CD14-positive monocyte (primary cell): Measurements from ENCODE around the gene AP1G2. TPM values are rescaled to one million over a fixed set of nuclear protein-coding genes. Genes with fewer than 3 reads are reported as not detected.

Experiments used
- DNase-seq, 3 donors: peaks; one replicate each; pipeline ENCODE4 v3.0.0-alpha.2; 2011 to 2022
- H2AFZ ChIP-seq: 2 replicates; pipeline ENCODE4 v1.6.0; 2012; ENCODE audit warnings: mild to moderate bottlenecking, low read depth, low read length, inconsistent platforms; ENCODE audit not compliant: insufficient read depth, poor library complexity, severe bottlenecking
- H3K27ac ChIP-seq, 2 donors: 1 replicate in 1 of 2; 2 replicates in 1 of 2; pipeline ENCODE4 v1.5.1; 2012 to 2013; ENCODE audit warnings: low read length in 2 of 2, control low read depth in 1 of 2, inconsistent platforms in 1 of 2, low read depth in 1 of 2, mild to moderate bottlenecking in 1 of 2
- H3K27me3 ChIP-seq, 2 donors: one replicate each; pipeline versions ENCODE4 v1.6.0 to v1.6.1; 2011 to 2013; ENCODE audit warnings: low read length in 2 of 2; ENCODE audit not compliant: control insufficient read depth in 2 of 2, insufficient read depth in 2 of 2
- H3K36me3 ChIP-seq, 2 donors: replicated peaks in 1 of 2; 1 replicate in 1 of 2; 2 replicates in 1 of 2; pipeline versions ENCODE4 v1.5.1 to v1.6.1; 2012 to 2013; ENCODE audit warnings: low read length in 2 of 2, control low read depth in 1 of 2, inconsistent platforms in 1 of 2, mild to moderate bottlenecking in 1 of 2; ENCODE audit not compliant: insufficient read depth in 2 of 2, control insufficient read depth in 1 of 2
- H3K4me1 ChIP-seq, 2 donors: 1 replicate in 1 of 2; 2 replicates in 1 of 2; pipeline versions ENCODE4 v1.5.1 to v1.6.1; 2012 to 2013; ENCODE audit warnings: low read length in 2 of 2, control low read depth in 1 of 2, inconsistent platforms in 1 of 2, mild to moderate bottlenecking in 1 of 2, moderate library complexity in 1 of 2; ENCODE audit not compliant: insufficient read depth in 2 of 2, control insufficient read depth in 1 of 2
- H3K4me2 ChIP-seq: replicated peaks from 2 replicates; pipeline ENCODE3; 2012; ENCODE audit warnings: low read length, moderate library complexity, mild to moderate bottlenecking; ENCODE audit not compliant: poor library complexity, severe bottlenecking; ENCODE audit errors: extremely low read depth
- H3K4me3 ChIP-seq, 3 experiments: fragments of 200-600 bp in 1 of 3; sonication (generic) in 1 of 3; replicated peaks in 1 of 3; 1 replicate in 2 of 3; 2 replicates in 1 of 3; pipeline ENCODE4 v1.5.1; 2011 to 2013; ENCODE audit warnings: low read length in 3 of 3, mild to moderate bottlenecking in 3 of 3, control low read depth in 2 of 3, low read depth in 2 of 3, inconsistent platforms in 1 of 3, moderate library complexity in 1 of 3
- H3K79me2 ChIP-seq: 2 replicates; pipeline ENCODE4 v1.6.0; 2012; ENCODE audit warnings: mild to moderate bottlenecking, control low read depth, inconsistent platforms, low read length, moderate library complexity; ENCODE audit not compliant: insufficient read depth
- H3K9ac ChIP-seq: 2 replicates; pipeline ENCODE4 v1.6.0; 2017; ENCODE audit warnings: low read length, mild to moderate bottlenecking; ENCODE audit not compliant: insufficient read depth, poor library complexity, severe bottlenecking
- H3K9me3 ChIP-seq, 2 donors: replicated peaks in 1 of 2; 1 replicate in 1 of 2; 2 replicates in 1 of 2; pipeline versions ENCODE4 v1.5.1 to v1.6.1; 2012 to 2013; ENCODE audit warnings: low read length in 2 of 2, control low read depth in 1 of 2; ENCODE audit not compliant: control insufficient read depth in 1 of 2, insufficient read depth in 1 of 2
- H4K20me1 ChIP-seq: 2 replicates; pipeline ENCODE4 v1.6.0; 2012; ENCODE audit warnings: mild to moderate bottlenecking, low read length, control low read depth, moderate library complexity; ENCODE audit not compliant: insufficient read depth
- H3K27ac Mint-ChIP-seq, 7 donors: one replicate each; pipeline ENCODE4 v1.8.0; 2020; ENCODE audit warnings: mild to moderate bottlenecking in 7 of 7, mixed read lengths in 7 of 7, moderate library complexity in 6 of 7, inconsistent platforms in 2 of 7
- H3K27me3 Mint-ChIP-seq, 3 donors: one replicate each; pipeline ENCODE4 v1.8.0; 2021 to 2022; ENCODE audit warnings: low read depth in 3 of 3, mild to moderate bottlenecking in 3 of 3, mixed read lengths in 3 of 3, moderate library complexity in 3 of 3, inconsistent platforms in 1 of 3
- H3K36me3 Mint-ChIP-seq, 2 donors: one replicate each; pipeline ENCODE4 v1.8.0; 2020; ENCODE audit warnings: mixed read lengths in 2 of 2, inconsistent platforms in 1 of 2, mild to moderate bottlenecking in 1 of 2
- H3K4me1 Mint-ChIP-seq: one replicate; pipeline ENCODE4 v1.8.0; 2020; ENCODE audit warnings: mild to moderate bottlenecking, mixed read lengths
- H3K4me3 Mint-ChIP-seq, 2 donors: one replicate each; pipeline ENCODE4 v1.8.0; 2020; ENCODE audit warnings: mild to moderate bottlenecking in 2 of 2, mixed read lengths in 2 of 2, moderate library complexity in 1 of 2
- H3K9me3 Mint-ChIP-seq, 7 donors: one replicate each; pipeline ENCODE4 v1.8.0; 2020 to 2022; ENCODE audit warnings: mixed read lengths in 7 of 7, mild to moderate bottlenecking in 6 of 7, moderate library complexity in 6 of 7, inconsistent platforms in 2 of 7
- CTCF ChIP-seq: fragments of 200-600 bp; IDR thresholded peaks from one replicate; pipeline ENCODE4 v1.8.0; 2022; ENCODE audit warnings: antibody characterized with exemption, mild to moderate bottlenecking
- WGBS: methylation state at CpG from one replicate; pipeline ENCODE4 v1.1.5; 2013; ENCODE audit warnings: missing lambda C conversion rate; ENCODE audit not compliant: insufficient coverage; 5-methylcytosine and 5-hydroxymethylcytosine counted together
- intact Hi-C, 2 donors: fragments of 100-400 bp; cut with micrococcal nuclease; formaldehyde crosslinking; loops; one replicate each; pipeline versions ENCODE4 v1.15.0 to v1.15.1; 2023
- polyA plus RNA-seq, 3 donors: library from polyadenylated mRNA; depleted of rRNA in 1 of 3; unstranded in 2 of 3; stranded (reverse) in 1 of 3; fragments of 300-500 nt in 2 of 3; fragments of >200 nt in 1 of 3; fragmentation: Illumina TruSeq in 2 of 3; gene quantifications; 1 replicate in 2 of 3; 2 replicates in 1 of 3; pipeline ENCODE4 v1.2.3, GENCODE V29; 2012 to 2021

The AP1G2 gene
- polyA plus RNA-seq, 3 donors, result 32.2 to 437 (median 37.0) TPM

- no peak for TF ChIP-seq CTCF
- intact Hi-C loops, result no loop called here
- Mint-ChIP-seq H3K36me3 (no peaks in the 10 kb centered on the region), H3K27me3 (peaks cover 0 to 9% (median 4%) of the 10 kb centered on the region in 3 donors), H3K4me3 (no peak overlapping the region), H3K27ac (no peak overlapping the region), H3K9me3 (peaks cover 0 to 2% (median 0%) of the 10 kb centered on the region in 7 donors), H3K4me1 (peaks cover 12% of the 10 kb centered on the region)
- no peak overlapping the region for H3K4me3 ChIP-seq
- WGBS, result no CpG with 5 or more reads among the region's 3 CpGs
- H4K20me1 ChIP-seq, result no peaks in the 10 kb centered on the region
- peaks cover 0 to 4% of the 10 kb centered on the region in 2 donors for H3K4me1 ChIP-seq
- H3K27ac ChIP-seq, result no peak overlapping the region
- no peak overlapping the region for H3K9ac ChIP-seq
- no peak for DNase-seq
- H3K9me3 ChIP-seq, result no peaks in the 10 kb centered on the region
- no peaks in the 10 kb centered on the region for H3K36me3 ChIP-seq
- no peaks in the 10 kb centered on the region for H3K79me2 ChIP-seq
- no peak overlapping the region for H2AFZ ChIP-seq
- H3K4me2 ChIP-seq, result no peak overlapping the region
- H3K27me3 ChIP-seq, result no peaks in the 10 kb centered on the region
Measured at GRCh38 chr14:23529016-23529415, 38.6 kb downstream of the AP1G2 start.

GRCh38 chr14:23528555-23528954 is 39.0 kb downstream of the AP1G2 start:
- H3K9ac ChIP-seq, result no peak overlapping the region
- intact Hi-C loops, result no loop called here
- H3K27me3 ChIP-seq, result no peaks in the 10 kb centered on the region
- peaks cover 0 to 4% of the 10 kb centered on the region in 2 donors for H3K4me1 ChIP-seq
- WGBS, result no CpG with 5 or more reads among the region's 1 CpG
- Mint-ChIP-seq H3K4me3 (no peak overlapping the region), H3K9me3 (peaks cover 0 to 2% (median 0%) of the 10 kb centered on the region in 7 donors), H3K27me3 (peaks cover 0 to 9% (median 4%) of the 10 kb centered on the region in 3 donors), H3K4me1 (peaks cover 12% of the 10 kb centered on the region), H3K36me3 (no peaks in the 10 kb centered on the region), H3K27ac (no peak overlapping the region)
- no peak overlapping the region for H2AFZ ChIP-seq
- no peak for DNase-seq
- no peak overlapping the region for H3K27ac ChIP-seq
- H3K36me3 ChIP-seq, result no peaks in the 10 kb centered on the region
- no peak overlapping the region for H3K4me3 ChIP-seq
- H3K4me2 ChIP-seq, result no peak overlapping the region
- H3K79me2 ChIP-seq, result no peaks in the 10 kb centered on the region
- H3K9me3 ChIP-seq, result no peaks in the 10 kb centered on the region
- no peak for TF ChIP-seq CTCF
- H4K20me1 ChIP-seq, result no peaks in the 10 kb centered on the region
